ENCODE measurements around the gene PA2G4. TPM values are rescaled to one million over a fixed set of nuclear protein-coding genes. Genes with fewer than 3 reads are reported as not detected.
A peak's percentile ranks its signal among the peaks of the same experiment; 100 is the strongest.

Gene PA2G4
- total and polyA plus RNA-seq, 2 donors (not counting 3 experiments of a cell fraction or from before 2014, with no cell fraction given), result 121 to 188 TPM

DNA sequence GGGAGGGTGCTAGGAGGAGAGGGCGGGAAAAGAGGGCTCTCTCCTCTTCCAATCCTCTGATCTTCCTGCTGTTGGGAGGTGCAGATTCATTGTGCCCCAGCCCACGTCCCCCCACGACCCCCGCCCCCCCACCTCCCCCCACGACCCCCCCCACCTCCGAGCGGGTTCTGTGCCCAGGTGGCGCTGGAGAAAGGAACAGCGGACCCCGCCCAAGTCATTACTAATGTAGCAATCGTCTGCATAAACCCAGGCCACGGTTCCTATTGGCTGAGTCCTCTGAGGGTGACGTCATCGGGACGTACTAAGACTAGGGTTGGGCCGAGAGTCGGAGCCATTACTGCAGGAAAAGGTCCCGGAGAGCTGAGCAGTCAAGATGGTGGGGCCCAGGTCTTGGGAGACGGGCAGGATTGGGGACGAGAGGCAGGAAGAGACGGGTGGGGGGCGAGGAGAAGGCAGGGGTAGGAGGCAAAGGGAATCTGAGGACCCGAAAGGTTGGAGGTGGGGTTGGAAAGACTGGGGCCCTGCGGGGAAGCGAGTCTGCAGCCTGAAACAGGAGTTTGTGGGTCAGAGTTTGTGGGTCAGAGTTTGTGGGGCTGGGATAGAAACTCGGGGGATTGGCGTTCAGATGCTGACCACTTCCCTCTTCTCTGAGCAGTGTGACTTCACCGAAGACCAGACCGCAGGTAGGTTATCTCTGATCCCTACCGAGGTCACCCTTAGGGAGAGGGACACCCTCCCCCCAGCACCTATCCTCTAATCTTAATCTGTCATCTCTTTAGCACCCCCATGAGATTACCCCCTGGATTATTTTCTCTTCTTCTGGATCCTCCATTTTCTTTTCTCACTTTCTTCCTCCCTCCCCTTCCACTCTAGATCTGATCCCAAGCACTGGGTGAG lies 53.9 kb downstream of the PA2G4 start, which contains the start of gene MYL6:
MYL6 (plus strand) TSS at position 331 of the 897 bp plus-strand sequence; CDS start at position 374, 43 bp downstream.
- Histone ChIP-seq H3K79me2 (ENCODE audit: control insufficient read depth, insufficient read depth, low read length) (peaks cover 35% of the 10 kb centered on the region), H3K27me3 (ENCODE audit: control insufficient read depth in 2 of 2, insufficient read depth in 2 of 2, low read length in 2 of 2) (no peaks in the 10 kb centered on the region), H3K27ac (ENCODE audit: insufficient read depth, low read depth, low read length) (peak within 1 kb of the TSS; percentile 87), H4K20me1 (replicated peaks; ENCODE audit: control insufficient read depth, extremely low read depth, insufficient read depth, low read length) (no peaks in the 10 kb centered on the region), H3K9me3 (replicated peaks; ENCODE audit: control insufficient read depth, insufficient read depth, low read length) (no peaks in the 10 kb centered on the region), H3K36me3 (ENCODE audit: control insufficient read depth in 2 of 2, extremely low read depth in 1 of 2, insufficient read depth in 2 of 2, low read length in 2 of 2) (peaks cover 18 to 31% of the 10 kb centered on the region in 2 experiments), H3K9ac (replicated peaks; ENCODE audit: extremely low read depth, insufficient read depth, low read length) (peak within 1 kb of the TSS; percentile 96), H3K4me2 (ENCODE audit: insufficient read depth, low read length) (peak within 1 kb of the TSS; percentile 96), H3K9me1 (replicated peaks; ENCODE audit: control insufficient read depth, extremely low read depth, insufficient read depth, low read length) (no peaks in the 10 kb centered on the region), H3K4me1 (ENCODE audit: control insufficient read depth, extremely low read depth, insufficient read depth, low read length) (peaks cover 25% of the 10 kb centered on the region), H3K4me3 (replicated peaks in 1 of 3; ENCODE audit: insufficient read depth in 1 of 3, low read depth in 1 of 3, low read length in 3 of 3) (peak within 1 kb of the TSS; percentile 78 to 98 (median 91)), H2AFZ (ENCODE audit: low read depth, low read length) (peak within 1 kb of the TSS; percentile 18)
- DNase-seq (ENCODE audit: low read depth, low spot score) (peak; percentile 96), FAIRE-seq (peak; percentile 99)
- TF ChIP-seq, protein P1, sequence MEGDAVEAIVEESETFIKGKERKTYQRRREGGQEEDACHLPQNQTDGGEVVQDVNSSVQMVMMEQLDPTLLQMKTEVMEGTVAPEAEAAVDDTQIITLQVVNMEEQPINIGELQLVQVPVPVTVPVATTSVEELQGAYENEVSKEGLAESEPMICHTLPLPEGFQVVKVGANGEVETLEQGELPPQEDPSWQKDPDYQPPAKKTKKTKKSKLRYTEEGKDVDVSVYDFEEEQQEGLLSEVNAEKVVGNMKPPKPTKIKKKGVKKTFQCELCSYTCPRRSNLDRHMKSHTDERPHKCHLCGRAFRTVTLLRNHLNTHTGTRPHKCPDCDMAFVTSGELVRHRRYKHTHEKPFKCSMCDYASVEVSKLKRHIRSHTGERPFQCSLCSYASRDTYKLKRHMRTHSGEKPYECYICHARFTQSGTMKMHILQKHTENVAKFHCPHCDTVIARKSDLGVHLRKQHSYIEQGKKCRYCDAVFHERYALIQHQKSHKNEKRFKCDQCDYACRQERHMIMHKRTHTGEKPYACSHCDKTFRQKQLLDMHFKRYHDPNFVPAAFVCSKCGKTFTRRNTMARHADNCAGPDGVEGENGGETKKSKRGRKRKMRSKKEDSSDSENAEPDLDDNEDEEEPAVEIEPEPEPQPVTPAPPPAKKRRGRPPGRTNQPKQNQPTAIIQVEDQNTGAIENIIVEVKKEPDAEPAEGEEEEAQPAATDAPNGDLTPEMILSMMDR (IDR thresholded peaks at IDR 0.05; ENCODE audit: extremely low read depth in 1 of 2, insufficient read depth in 1 of 2, low read depth in 1 of 2, low read length in 2 of 2), result no peak
- peak; percentile 99 for TF ChIP-seq POLR2A (IDR thresholded peaks at IDR 0.05; ENCODE audit: low read depth, low read length)
- TF ChIP-seq JUN (IDR thresholded peaks at IDR 0.05; ENCODE audit: borderline replicate concordance, insufficient read depth, insufficient read length, low read depth), result peak; percentile 98
- TF ChIP-seq MYC (IDR thresholded peaks at IDR 0.05; ENCODE audit: low read depth, low read length), result no peak
- no peak for TF ChIP-seq EZH2 (IDR thresholded peaks at IDR 0.05; ENCODE audit: borderline replicate concordance, low read depth, low read length, severe bottlenecking)
- peak; percentile 45 for TF ChIP-seq FOS (IDR thresholded peaks at IDR 0.05; ENCODE audit: borderline replicate concordance, insufficient read depth, low read length)
- TF ChIP-seq, protein P2, sequence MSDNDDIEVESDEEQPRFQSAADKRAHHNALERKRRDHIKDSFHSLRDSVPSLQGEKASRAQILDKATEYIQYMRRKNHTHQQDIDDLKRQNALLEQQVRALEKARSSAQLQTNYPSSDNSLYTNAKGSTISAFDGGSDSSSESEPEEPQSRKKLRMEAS (IDR thresholded peaks at IDR 0.05; ENCODE audit: insufficient read depth, insufficient read length), result no peak
- TF ChIP-seq POLR2AphosphoS5 (IDR thresholded peaks at IDR 0.05; ENCODE audit: insufficient read depth, low read depth, low read length), result peak; percentile 100
- peak; percentile 20 for TF ChIP-seq GATA2 (IDR thresholded peaks at IDR 0.05; ENCODE audit: insufficient read depth, insufficient read length, low read depth, low read length)
- CTCF ChIA-PET, result interaction anchor here (1.0 to 2.1 kb wide), 4 partner anchors 14 to 39 kb away, joined by 3 to 17 read pairs (median 9); partner anchors contain the start of genes ESYT1 and SMARCC2
- dilution Hi-C loops (cut with MboI; ENCODE audit: extremely low pct_ligation_motif_present, low sequenced_read_pairs) (no loop called here), intact Hi-C loops (cut with micrococcal nuclease) (no loop called here)
- POLR2A ChIA-PET, result interaction anchor here (0.6 to 2.2 kb wide), 8 partner anchors 11 to 217 kb away, joined by 3 to 38 read pairs (median 4); partner anchors contain the start of genes ESYT1, SUOX and ZC3H10
- no TSS peak for BruUV-seq (replicated peaks)
